HG03097 (cell line): ENCODE measurements around the gene DLG2.

Experiments
- ATAC-seq: cut with Tn5 transposase; IDR thresholded peaks from one replicate; pipeline ENCODE4 v1.9.1; 2021; ENCODE audit not compliant: unreplicated experiment, low FRiP score

DLG2 gene

GRCh38 chr11:84628871-84629620 is 998.1 kb downstream of the DLG2 start:
- no peak for ATAC-seq

- ATAC-seq: no peak
Measured at GRCh38 chr11:84626256-84626655, 1000.9 kb downstream of the DLG2 start.

- no peak for ATAC-seq
Measured at GRCh38 chr11:84612645-84613044, 1014.5 kb downstream of the DLG2 start.

- ATAC-seq: no peak
Measured at GRCh38 chr11:84608837-84609196, 1018.3 kb downstream of the DLG2 start.

- no peak for ATAC-seq
Measured at GRCh38 chr11:84607975-84608836, 1018.9 kb downstream of the DLG2 start.

GRCh38 chr11:84594602-84595001 is 1032.5 kb downstream of the DLG2 start:
- ATAC-seq: no peak

GRCh38 chr11:84590106-84590505 is 1037.0 kb downstream of the DLG2 start:
- no peak for ATAC-seq

- ATAC-seq: no peak
Measured at GRCh38 chr11:84588131-84588829, 1038.9 kb downstream of the DLG2 start.

GRCh38 chr11:84583106-84583505 is 1044.0 kb downstream of the DLG2 start:
- ATAC-seq: no peak

GRCh38 chr11:84581083-84581482 is 1046.1 kb downstream of the DLG2 start:
- no peak for ATAC-seq

GRCh38 chr11:84580428-84580827 is 1046.7 kb downstream of the DLG2 start:
- no peak for ATAC-seq

- ATAC-seq: no peak
Measured at GRCh38 chr11:84573868-84574267, 1053.3 kb downstream of the DLG2 start.

- ATAC-seq: no peak
Measured at GRCh38 chr11:84566671-84567070, 1060.5 kb downstream of the DLG2 start.

- ATAC-seq: no peak
Measured at GRCh38 chr11:84564867-84565184, 1062.3 kb downstream of the DLG2 start.

- peak; percentile 91 for ATAC-seq
Measured at GRCh38 chr11:84564180-84564866, 1062.8 kb downstream of the DLG2 start.

GRCh38 chr11:84563356-84563755 is 1063.8 kb downstream of the DLG2 start:
- ATAC-seq: no peak

- no peak for ATAC-seq
Measured at GRCh38 chr11:84560206-84560605, 1066.9 kb downstream of the DLG2 start.

- no peak for ATAC-seq
Measured at GRCh38 chr11:84558085-84558905, 1068.8 kb downstream of the DLG2 start.

GRCh38 chr11:84552791-84553190 is 1074.4 kb downstream of the DLG2 start:
- no peak for ATAC-seq

- peak; percentile 93 for ATAC-seq
Measured at GRCh38 chr11:84549217-84549616, 1077.9 kb downstream of the DLG2 start.
